Mammary epithelial cell (primary cell): ENCODE results near the gene LSMEM2.

Experiments used
- CTCF ChIP-seq, 2 donors: IDR thresholded peaks in 1 of 2; conservative IDR thresholded peaks in 1 of 2; 2 replicates each; pipeline ENCODE4 v1.5.1; 2011 to 2012; ENCODE audit warnings: inconsistent platforms in 2 of 2, low read length in 2 of 2, mild to moderate bottlenecking in 2 of 2, control low read depth in 1 of 2, low read depth in 1 of 2; ENCODE audit not compliant: insufficient read depth in 1 of 2; ENCODE audit errors: extremely low read depth in 1 of 2
- EZH2 ChIP-seq: IDR thresholded peaks from 2 replicates; pipeline ENCODE4 v1.6.1; 2012; ENCODE audit warnings: low read length, inconsistent platforms, borderline replicate concordance

- TF ChIP-seq CTCF (conservative IDR thresholded peaks at IDR 0.05 in 1 of 2, IDR thresholded peaks at IDR 0.05 in 1 of 2; ENCODE audit: extremely low read depth in 1 of 2, insufficient read depth in 1 of 2, low read depth in 1 of 2, low read length in 2 of 2), result no peak
- TF ChIP-seq EZH2, result no peak
Measured at GRCh38 chr3:50269977-50270413, 8.9 kb upstream of the LSMEM2 start.
